Nucleus accumbens (tissue), 56 donors: Measurements from ENCODE around the gene TNIP1.

ENCODE experiments used
- DNase-seq, 56 donors: peaks; one replicate each; lab custom pipeline; 2025; lab: John Stamatoyannopoulos, UW

Gene TNIP1

GRCh38 chr5:151107084-151107483 is 26.2 kb upstream of the TNIP1 start:
- no peak for DNase-seq

GRCh38 chr5:151106509-151106908 is 25.7 kb upstream of the TNIP1 start:
- no peak for DNase-seq

- no peak for DNase-seq
These were observed 25.2 kb upstream of the TNIP1 start for GRCh38 chr5:151106043-151106442.

- no peak for DNase-seq
These were observed 24.7 kb upstream of the TNIP1 start for GRCh38 chr5:151105561-151105960.

- no peak for DNase-seq
These were observed 24.0 kb upstream of the TNIP1 start for GRCh38 chr5:151104795-151105194.

GRCh38 chr5:151101746-151102145 is 20.9 kb upstream of the TNIP1 start:
- DNase-seq: no peak

GRCh38 chr5:151101151-151101550 is 20.3 kb upstream of the TNIP1 start:
- no peak for DNase-seq

GRCh38 chr5:151100681-151101080 is 19.8 kb upstream of the TNIP1 start:
- no peak for DNase-seq

- no peak for DNase-seq
These were observed 17.9 kb upstream of the TNIP1 start for GRCh38 chr5:151098768-151099121.

GRCh38 chr5:151097820-151098767 is 17.3 kb upstream of the TNIP1 start:
- no peak for DNase-seq

- DNase-seq: no peak
These were observed 16.2 kb upstream of the TNIP1 start for GRCh38 chr5:151097061-151097460.

- DNase-seq: no peak
These were observed 15.2 kb upstream of the TNIP1 start for GRCh38 chr5:151096001-151096373.

GRCh38 chr5:151095341-151096000 is 14.6 kb upstream of the TNIP1 start:
- DNase-seq: no peak

GRCh38 chr5:151094852-151095245 is 14.0 kb upstream of the TNIP1 start:
- DNase-seq: no peak

- no peak for DNase-seq
These were observed 13.4 kb upstream of the TNIP1 start for GRCh38 chr5:151094030-151094851.

- DNase-seq: no peak
These were observed 12.6 kb upstream of the TNIP1 start for GRCh38 chr5:151093476-151093889.

- no peak for DNase-seq
These were observed 11.9 kb upstream of the TNIP1 start for GRCh38 chr5:151092762-151093161.

- DNase-seq: no peak
These were observed 8.9 kb upstream of the TNIP1 start for GRCh38 chr5:151089726-151090125.

GRCh38 chr5:151088986-151089385 is 8.2 kb upstream of the TNIP1 start:
- DNase-seq: no peak

- no peak for DNase-seq
These were observed 6.7 kb upstream of the TNIP1 start for GRCh38 chr5:151087486-151087885.

GRCh38 chr5:151086905-151087360 is 6.1 kb upstream of the TNIP1 start:
- no peak for DNase-seq
